Panc1 (cell line): Measurements from ENCODE around the gene ABCC1. TPM values are rescaled to one million over a fixed set of nuclear protein-coding genes. Genes with fewer than 3 reads are reported as not detected.
A peak's percentile ranks its signal among the peaks of the same experiment; 100 is the strongest.

ENCODE experiments used
- ATAC-seq: fragments of 200-7000 bp; cut with Tn5 transposase; 2 replicates; pipeline ENCODE4 v1.9.1; 2020; ENCODE audit warnings: mild to moderate bottlenecking, moderate library complexity
- BruUV-seq: library from RNA; stranded (reverse); fragments of 400-500 nt; replicated peaks from 2 replicates; lab custom pipeline; 2021; lab: Mats Ljungman, UMichigan
- CTCF ChIA-PET: fragments of 300-600 bp; sonication (Branson Sonifier 250); formaldehyde crosslinking; loops from one replicate; lab custom pipeline; 2022; ENCODE audit warnings: antibody characterized with exemption; lab: Charles Lee
- POLR2A ChIA-PET: fragments of 300-600 bp; sonication (Branson Sonifier 250); formaldehyde crosslinking; loops from one replicate; lab custom pipeline; 2022; ENCODE audit warnings: antibody characterized with exemption; lab: Charles Lee
- DNase-seq: peaks from one replicate; pipeline ENCODE4 v3.0.0-alpha.2; 2010; ENCODE audit warnings: low read depth, low spot score
- H3K27ac ChIP-seq: 2 replicates; pipeline ENCODE4 v1.5.1; 2011; ENCODE audit warnings: mild to moderate bottlenecking, low read length, inconsistent platforms
- H3K27me3 ChIP-seq: fragments of 200-500 bp; sonication (Bioruptor generic); 2 replicates; pipeline ENCODE4 v1.6.0; 2014; ENCODE audit warnings: low read length, inconsistent platforms; ENCODE audit not compliant: control insufficient read depth, insufficient read depth
- H3K36me3 ChIP-seq: fragments of 200-500 bp; sonication (Bioruptor generic); 2 replicates; pipeline ENCODE4 v1.5.1; 2014; ENCODE audit warnings: inconsistent platforms, mild to moderate bottlenecking, low read length, moderate library complexity; ENCODE audit not compliant: control insufficient read depth, insufficient read depth
- H3K4me1 ChIP-seq: 2 replicates; pipeline ENCODE4 v1.5.1; 2011; ENCODE audit warnings: inconsistent platforms, mild to moderate bottlenecking, low read length, moderate library complexity; ENCODE audit not compliant: control insufficient read depth, insufficient read depth
- H3K4me3 ChIP-seq, 2 experiments: 2 replicates each; pipeline ENCODE4 v1.5.1; 2011 to 2012; ENCODE audit warnings: low read depth in 2 of 2, low read length in 2 of 2, mild to moderate bottlenecking in 2 of 2, inconsistent platforms in 1 of 2, moderate library complexity in 1 of 2
- H3K9me3 ChIP-seq: fragments of 200-500 bp; sonication (Bioruptor generic); 2 replicates; pipeline ENCODE4 v1.5.1; 2014; ENCODE audit warnings: low read depth, mild to moderate bottlenecking, inconsistent platforms, low read length, moderate library complexity; ENCODE audit not compliant: control insufficient read depth, insufficient read depth
- POLR2AphosphoS5 ChIP-seq: IDR thresholded peaks from 2 replicates; pipeline ENCODE4 v1.6.1; 2012; ENCODE audit warnings: mild to moderate bottlenecking, low read depth, low read length, moderate library complexity
- REST ChIP-seq, 2 experiments: IDR thresholded peaks; 2 replicates each; pipeline ENCODE4 v1.6.1; 2011 to 2012; ENCODE audit warnings: low read depth in 2 of 2, control low read depth in 1 of 2, low read length in 1 of 2, mild to moderate bottlenecking in 1 of 2, moderate library complexity in 1 of 2; ENCODE audit not compliant: insufficient read depth in 1 of 2
- SIN3A ChIP-seq: IDR thresholded peaks from 2 replicates; pipeline ENCODE4 v1.6.1; 2012; ENCODE audit warnings: low read depth, mild to moderate bottlenecking, low read length, moderate library complexity, borderline replicate concordance; ENCODE audit not compliant: insufficient read depth
- TCF7L2 ChIP-seq: IDR thresholded peaks from 2 replicates; pipeline ENCODE4 v1.6.1; 2011; ENCODE audit warnings: mild to moderate bottlenecking, low read depth, low read length, inconsistent platforms
- in situ Hi-C: cut with HindIII; loops from 2 replicates; pipeline ENCODE4 v1.10.0; 2016; ENCODE audit warnings: low sequenced_read_pairs, low pct_unique_long_range_greater_than_20kb
- intact Hi-C: fragments of 100-400 bp; cut with micrococcal nuclease; formaldehyde crosslinking; loops from one replicate; pipeline ENCODE4 v1.10.0; 2022; ENCODE audit not compliant: unreplicated experiment
- total RNA-seq: library from RNA; stranded (reverse); gene quantifications from one replicate; pipeline ENCODE4 v1.2.1, GENCODE V29; 2021; ENCODE audit not compliant: unreplicated experiment
- TF ChIP-seq, protein P1 (sequence below): fragments of 450-650 bp; IDR thresholded peaks from 2 replicates; pipeline ENCODE4 v1.5.1; 2017; ENCODE audit warnings: mild to moderate bottlenecking

ABCC1 gene
- total RNA-seq, 1 experiment from 2014 or later = 296 TPM

- BruUV-seq = no TSS peak
- no peak for TF ChIP-seq REST (IDR thresholded peaks at IDR 0.05; ENCODE audit: insufficient read depth in 1 of 2, low read depth in 2 of 2, low read length in 1 of 2)
- TF ChIP-seq, protein P1, sequence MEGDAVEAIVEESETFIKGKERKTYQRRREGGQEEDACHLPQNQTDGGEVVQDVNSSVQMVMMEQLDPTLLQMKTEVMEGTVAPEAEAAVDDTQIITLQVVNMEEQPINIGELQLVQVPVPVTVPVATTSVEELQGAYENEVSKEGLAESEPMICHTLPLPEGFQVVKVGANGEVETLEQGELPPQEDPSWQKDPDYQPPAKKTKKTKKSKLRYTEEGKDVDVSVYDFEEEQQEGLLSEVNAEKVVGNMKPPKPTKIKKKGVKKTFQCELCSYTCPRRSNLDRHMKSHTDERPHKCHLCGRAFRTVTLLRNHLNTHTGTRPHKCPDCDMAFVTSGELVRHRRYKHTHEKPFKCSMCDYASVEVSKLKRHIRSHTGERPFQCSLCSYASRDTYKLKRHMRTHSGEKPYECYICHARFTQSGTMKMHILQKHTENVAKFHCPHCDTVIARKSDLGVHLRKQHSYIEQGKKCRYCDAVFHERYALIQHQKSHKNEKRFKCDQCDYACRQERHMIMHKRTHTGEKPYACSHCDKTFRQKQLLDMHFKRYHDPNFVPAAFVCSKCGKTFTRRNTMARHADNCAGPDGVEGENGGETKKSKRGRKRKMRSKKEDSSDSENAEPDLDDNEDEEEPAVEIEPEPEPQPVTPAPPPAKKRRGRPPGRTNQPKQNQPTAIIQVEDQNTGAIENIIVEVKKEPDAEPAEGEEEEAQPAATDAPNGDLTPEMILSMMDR = no peak
- TF ChIP-seq POLR2AphosphoS5 = no peak
- TF ChIP-seq TCF7L2 = no peak
- H3K4me3 ChIP-seq = no peak overlapping the region
- intact Hi-C loops (no loop called here), in situ Hi-C loops (no loop called here)
- peak overlapping the region; percentile 39; the same call in 1 of the 2 replicates for H3K27ac ChIP-seq
- ATAC-seq (no peak), DNase-seq (no peak)
- POLR2A ChIA-PET = no interaction called here
- H3K36me3 ChIP-seq = 0 out of 2 replicates have a peak, but pooled peaks cover 2% of the 10 kb centered on the region
- no peaks in the 10 kb centered on the region for H3K27me3 ChIP-seq
- H3K9me3 ChIP-seq = peaks cover 23% of the 10 kb centered on the region; the same call in 1 of the 2 replicates
- CTCF ChIA-PET = interaction anchor here (0.7 kb wide), 1 partner anchor 16 kb away, joined by 7 read pairs; no protein-coding TSS in a partner anchor
- H3K4me1 ChIP-seq = peaks cover 50% of the 10 kb centered on the region
These were observed 18.4 kb downstream of the ABCC1 start for GRCh38 chr16:15967655-15968315.

DNA sequence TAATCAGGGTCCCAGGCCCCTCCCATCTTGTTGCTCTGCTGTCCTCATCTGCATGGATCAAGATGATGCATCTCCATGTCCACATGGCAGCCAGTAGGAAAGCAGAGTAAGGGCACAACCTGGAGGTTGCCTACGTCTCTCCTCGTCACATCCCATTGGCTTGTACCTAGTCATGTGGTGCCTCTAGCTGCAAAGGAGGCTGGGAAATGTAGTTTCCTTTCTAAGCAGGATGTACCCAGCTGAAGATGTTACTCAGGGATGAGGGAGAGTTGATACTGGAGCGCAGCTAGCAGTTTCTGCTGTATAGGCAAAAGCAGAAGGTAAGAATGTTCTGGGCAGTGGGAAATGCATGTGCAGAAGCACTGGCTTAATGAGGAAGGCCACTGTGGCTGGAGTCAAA lies 20.8 kb downstream of the ABCC1 start:
- H3K27me3 ChIP-seq = no peaks in the 10 kb centered on the region
- peaks cover 23% of the 10 kb centered on the region; the same call in 1 of the 2 replicates for H3K9me3 ChIP-seq
- ChIA-PET CTCF (no interaction called here), POLR2A (interaction anchor here (0.6 kb wide), 1 partner anchor 26 kb away, joined by 5 read pairs; no protein-coding TSS in a partner anchor)
- no peak for TF ChIP-seq TCF7L2
- TF ChIP-seq, protein P1 = no peak
- TF ChIP-seq REST (IDR thresholded peaks at IDR 0.05; ENCODE audit: insufficient read depth in 1 of 2, low read depth in 2 of 2, low read length in 1 of 2) = no peak
- TF ChIP-seq POLR2AphosphoS5 = no peak
- TF ChIP-seq SIN3A = no peak
- DNase-seq (no peak), ATAC-seq (no peak)
- H3K36me3 ChIP-seq = 0 out of 2 replicates have a peak, but pooled peaks cover 2% of the 10 kb centered on the region
- intact Hi-C loops (no loop called here), in situ Hi-C loops (no loop called here)
- peak overlapping the region; percentile 3; the same call in 1 of the 2 replicates for H3K27ac ChIP-seq
- no peak overlapping the region for H3K4me3 ChIP-seq
- no TSS peak for BruUV-seq
- H3K4me1 ChIP-seq = peaks cover 43% of the 10 kb centered on the region
